GM12892 (cell line): ENCODE data around the gene ZBTB8B. TPM values are rescaled to one million over a fixed set of nuclear protein-coding genes. Genes with fewer than 3 reads are reported as not detected.
"Not testable (repeated sequence)": the region's sequence is repeated elsewhere in the genome, so short reads cannot be mapped to it uniquely, and the experiment has no call there.

Experiments used
- DNase-seq: peaks from one replicate; pipeline ENCODE4 v3.0.0; 2011; ENCODE audit not compliant: insufficient read length
- FAIRE-seq: peaks from 2 replicates; lab custom pipeline; 2011; peaks lifted over from hg19 to GRCh38; lab: Jason Lieb, UNC
- POLR2A ChIP-seq: IDR thresholded peaks from 2 replicates; pipeline ENCODE4 v1.6.1; 2011; ENCODE audit warnings: low read depth, low read length, control low read depth
- POLR2AphosphoS5 ChIP-seq: IDR thresholded peaks from 2 replicates; pipeline ENCODE4 v1.6.1; 2011; ENCODE audit warnings: low read depth, low read length, control low read depth
- TAF1 ChIP-seq: IDR thresholded peaks from 2 replicates; pipeline ENCODE4 v1.6.1; 2011; ENCODE audit warnings: low read depth, mild to moderate bottlenecking, control low read depth, low read length, borderline replicate concordance
- polyA plus RNA-seq: library from polyadenylated mRNA; unstranded; fragments of >200 nt; gene quantifications from one replicate; pipeline ENCODE4 v1.2.1, GENCODE V29; 2012; ENCODE audit warnings: missing spikeins, inconsistent platforms; ENCODE audit not compliant: missing spikeins

The ZBTB8B gene
- polyA plus RNA-seq = 0.04 TPM

GRCh38 chr1:32464716-32465577 lies at the start of gene ZBTB8B:
Gene ZBTB8B (plus strand): TSS chr1:32465072. CDS start chr1:32470625, 5,553 bp downstream.
- FAIRE-seq = no peak
- DNase-seq = peak; percentile 44
- TF ChIP-seq POLR2AphosphoS5 = no peak
- TF ChIP-seq TAF1 = no peak
- no peak for TF ChIP-seq POLR2A

- FAIRE-seq = no peak
- no peak for DNase-seq
- no peak for TF ChIP-seq TAF1
- no peak for TF ChIP-seq POLR2AphosphoS5
- TF ChIP-seq POLR2A = no peak
Observed at GRCh38 chr1:32421775-32422174, 43.1 kb upstream of the ZBTB8B start.

- FAIRE-seq (no peak), DNase-seq (no peak)
- TF ChIP-seq TAF1 (no peak), POLR2A (no peak), POLR2AphosphoS5 (no peak)
Observed at GRCh38 chr1:32426489-32427255, 38.2 kb upstream of the ZBTB8B start.

GRCh38 chr1:32427264-32427963 lies 37.5 kb upstream of the ZBTB8B start:
- DNase-seq (no peak), FAIRE-seq (no peak)
- TF ChIP-seq TAF1 (no peak), POLR2A (no peak), POLR2AphosphoS5 (no peak)

GRCh38 chr1:32431736-32432400 lies 33.0 kb upstream of the ZBTB8B start:
- DNase-seq (no peak), FAIRE-seq (peak; percentile 73)
- TF ChIP-seq TAF1 (no peak), POLR2A (peak; percentile 42; the same call in 1 of the 2 replicates)

GRCh38 chr1:32438136-32438535 lies 26.7 kb upstream of the ZBTB8B start:
- DNase-seq (no peak), FAIRE-seq (no peak)
- TF ChIP-seq POLR2AphosphoS5 = no peak
- TF ChIP-seq POLR2A = no peak
- TF ChIP-seq TAF1 = no peak

GRCh38 chr1:32438777-32439176 lies 26.1 kb upstream of the ZBTB8B start:
- FAIRE-seq, DNase-seq: not testable (repeated sequence)

- DNase-seq = not testable (repeated sequence)
Observed at GRCh38 chr1:32441467-32441866, 23.4 kb upstream of the ZBTB8B start.

GRCh38 chr1:32447469-32448185 lies 17.2 kb upstream of the ZBTB8B start:
- DNase-seq (no peak), FAIRE-seq (no peak)
- no peak for TF ChIP-seq POLR2A
- TF ChIP-seq POLR2AphosphoS5 = no peak
- TF ChIP-seq TAF1 = no peak

More at GRCh38 chr1:32441467-32441866, 23.4 kb upstream of the ZBTB8B start:
- FAIRE-seq = not testable (repeated sequence)

GRCh38 chr1:32448186-32448772 lies 16.6 kb upstream of the ZBTB8B start:
- not testable (repeated sequence) for DNase-seq
- peak; percentile 84 for FAIRE-seq
